GM18499 (cell line): ENCODE data around the gene MT1E.
"Not testable (repeated sequence)": the region's sequence is repeated elsewhere in the genome, so short reads cannot be mapped to it uniquely, and the experiment has no call there.

ENCODE experiments used
- ATAC-seq: cut with Tn5 transposase; IDR thresholded peaks from one replicate; pipeline ENCODE4 v1.9.1; 2021; ENCODE audit warnings: moderate number of reproducible peaks; ENCODE audit not compliant: insufficient read depth, unreplicated experiment

MT1E gene

GRCh38 chr16:56606476-56607108 lies 19.0 kb upstream of the MT1E start:
- ATAC-seq = no peak

GRCh38 chr16:56607109-56607618 lies 18.4 kb upstream of the MT1E start:
- ATAC-seq = no peak

GRCh38 chr16:56607675-56608042 lies 17.9 kb upstream of the MT1E start:
- no peak for ATAC-seq

GRCh38 chr16:56608043-56608875 lies 17.3 kb upstream of the MT1E start, which contains the start of gene MT2A:
Gene MT2A (plus strand): TSS chr16:56608584. CDS start chr16:56608656, 72 bp downstream.
- peak; percentile 45 for ATAC-seq

GRCh38 chr16:56608876-56609462 lies 16.6 kb upstream of the MT1E start:
- ATAC-seq = no peak

- peak; percentile 44 for ATAC-seq
Measured at GRCh38 chr16:56609463-56609921, 16.1 kb upstream of the MT1E start.

- ATAC-seq = no peak
Measured at GRCh38 chr16:56610017-56610608, 15.5 kb upstream of the MT1E start.

GRCh38 chr16:56610609-56611111 lies 14.9 kb upstream of the MT1E start:
- ATAC-seq = no peak

- ATAC-seq = no peak
Measured at GRCh38 chr16:56611281-56611833, 14.2 kb upstream of the MT1E start.

GRCh38 chr16:56613706-56614105 lies 11.9 kb upstream of the MT1E start:
- ATAC-seq = no peak

- no peak for ATAC-seq
Measured at GRCh38 chr16:56614549-56614991, 11.0 kb upstream of the MT1E start.

- no peak for ATAC-seq
Measured at GRCh38 chr16:56615353-56615752, 10.2 kb upstream of the MT1E start.

- ATAC-seq = no peak
Measured at GRCh38 chr16:56616608-56617211, 8.9 kb upstream of the MT1E start.

- no peak for ATAC-seq
Measured at GRCh38 chr16:56617212-56618085, 8.1 kb upstream of the MT1E start.

- no peak for ATAC-seq
Measured at GRCh38 chr16:56618138-56618537, 7.4 kb upstream of the MT1E start.

GRCh38 chr16:56620339-56620897 lies 5.2 kb upstream of the MT1E start:
- no peak for ATAC-seq

GRCh38 chr16:56621665-56622445 lies 3.7 kb upstream of the MT1E start:
- ATAC-seq = not testable (repeated sequence)

- ATAC-seq = not testable (repeated sequence)
Measured at GRCh38 chr16:56623184-56623583, 2.4 kb upstream of the MT1E start.
